ENCODE results near the gene SFXN4. TPM values are rescaled to one million over a fixed set of nuclear protein-coding genes. Genes with fewer than 3 reads are reported as not detected.

Gene SFXN4
- total and polyA plus RNA-seq, 2 of the 13 experiments (the other 11 are each of a cell fraction or from before 2014, with no cell fraction given) = 47.7 to 64.9 TPM

GRCh38 chr10:119207713-119208552, 42.4 kb upstream of the SFXN4 start (continued):
- TF ChIP-seq PATZ1 (CRISPR knock-in tag; IDR thresholded peaks at IDR 0.05) (peak; percentile 27), KDM5A (IDR thresholded peaks at IDR 0.05; ENCODE audit: borderline replicate concordance, low read length) (peak; percentile 56; the same call in 1 of the 2 replicates), NONO (IDR thresholded peaks at IDR 0.05) (no peak), NONO (CRISPR knock-in tag; conservative IDR thresholded peaks at IDR 0.05) (peak; percentile 41; the same call in 1 of the 2 replicates), RARG (CRISPR knock-in tag; IDR thresholded peaks at IDR 0.05; ENCODE audit: low read depth) (no peak), ZNF460 (CRISPR knock-in tag; IDR thresholded peaks at IDR 0.05; ENCODE audit: borderline replicate concordance) (no peak), LBX2 (CRISPR knock-in tag; IDR thresholded peaks at IDR 0.05; ENCODE audit: borderline replicate concordance) (no peak), ZNF687 (CRISPR knock-in tag; IDR thresholded peaks at IDR 0.05) (peak; percentile 47), REL (CRISPR knock-in tag; conservative IDR thresholded peaks at IDR 0.05) (0 out of 2 replicates have a peak, but pooled peaks have one; percentile 32), ELF1 (CRISPR knock-in tag; IDR thresholded peaks at IDR 0.05) (no peak), GRHL1 (CRISPR knock-in tag; conservative IDR thresholded peaks at IDR 0.05) (no peak), FOXP1 (IDR thresholded peaks at IDR 0.05) (no peak), FOXP1 (CRISPR knock-in tag; IDR thresholded peaks at IDR 0.05) (no peak), TFDP1 (CRISPR knock-in tag; IDR thresholded peaks at IDR 0.05; ENCODE audit: borderline replicate concordance) (no peak), HDAC1 (CRISPR knock-in tag; IDR thresholded peaks at IDR 0.05) (0 out of 2 replicates have a peak, but pooled peaks have one; percentile 43), MTA1 (CRISPR knock-in tag; IDR thresholded peaks at IDR 0.05; ENCODE audit: borderline replicate concordance) (peak; percentile 36; the same call in 1 of the 2 replicates)
